HEK293 (cell line): ENCODE data around the gene AGAP1.

ENCODE experiments used
- CTCF ChIA-PET: fragments of 350-600 bp; formaldehyde crosslinking; extraction: SDS; loops from one replicate; lab custom pipeline; 2021; ENCODE audit warnings: antibody characterized with exemption; lab: Yijun Ruan, JAX
- POLR2A ChIA-PET: fragments of 300-600 bp; formaldehyde crosslinking; extraction: SDS; loops from one replicate; lab custom pipeline; 2020; ENCODE audit warnings: antibody characterized with exemption, inconsistent platforms; lab: Yijun Ruan, JAX
- H3K27ac ChIP-seq: fragments of 200-500 bp; sonication (Bioruptor generic); 2 replicates; pipeline ENCODE4 v1.5.1; 2014; ENCODE audit warnings: low read depth, low read length, control low read depth, inconsistent platforms; ENCODE audit errors: extremely low read depth
- H3K36me3 ChIP-seq, 2 experiments: fragments of 200-500 bp in 1 of 2; sonication (Bioruptor generic) in 1 of 2; 1 replicate in 1 of 2; 2 replicates in 1 of 2; pipeline ENCODE4 v1.5.1; 2014 to 2017; ENCODE audit warnings: inconsistent platforms in 2 of 2, low read length in 2 of 2; ENCODE audit not compliant: control insufficient read depth in 2 of 2, insufficient read depth in 1 of 2
- H3K4me1 ChIP-seq: fragments of 200-500 bp; sonication (Bioruptor generic); 2 replicates; pipeline ENCODE4 v1.5.1; 2014; ENCODE audit warnings: mild to moderate bottlenecking, low read length, inconsistent platforms; ENCODE audit not compliant: control insufficient read depth, insufficient read depth
- H3K4me3 ChIP-seq: 2 replicates; pipeline ENCODE4 v1.5.1; 2011; ENCODE audit warnings: low read depth, mild to moderate bottlenecking, control low read depth, low read length, moderate library complexity
- H3K9me3 ChIP-seq: fragments of 200-500 bp; sonication (Bioruptor generic); 2 replicates; pipeline ENCODE4 v1.5.1; 2014; ENCODE audit warnings: low read depth, low read length, inconsistent platforms; ENCODE audit not compliant: control insufficient read depth, insufficient read depth
- GLI2 ChIP-seq: fragments of 450-650 bp; formaldehyde crosslinking; IDR thresholded peaks from 2 replicates; pipeline ENCODE4; 2017; ENCODE audit warnings: missing biosample characterization, missing genetic modification characterization, low read depth, borderline replicate concordance
- HOXD13 ChIP-seq: sonication (generic); formaldehyde crosslinking; IDR thresholded peaks from 2 replicates; pipeline ENCODE4 v1.8.0; 2022; ENCODE audit warnings: missing genetic modification reagents, borderline replicate concordance
- KLF8 ChIP-seq: fragments of 450-650 bp; formaldehyde crosslinking; IDR thresholded peaks from 2 replicates; pipeline ENCODE4 v1.5.1; 2016; ENCODE audit warnings: missing biosample characterization, missing genetic modification characterization
- SP2 ChIP-seq: fragments of 450-650 bp; formaldehyde crosslinking; IDR thresholded peaks from 2 replicates; pipeline ENCODE4 v1.5.1; 2016; ENCODE audit warnings: missing biosample characterization, missing genetic modification characterization
- TRIM28 ChIP-seq: IDR thresholded peaks from 2 replicates; pipeline ENCODE4 v1.6.1; 2011; ENCODE audit warnings: low read length, control low read depth, borderline replicate concordance
- YY1 ChIP-seq: fragments of 450-650 bp; formaldehyde crosslinking; IDR thresholded peaks from 2 replicates; pipeline ENCODE4 v1.5.1; 2018; ENCODE audit warnings: missing biosample characterization, missing genetic modification characterization
- ZEB2 ChIP-seq: fragments of 450-650 bp; formaldehyde crosslinking; IDR thresholded peaks from 2 replicates; pipeline ENCODE4 v1.5.1; 2016; ENCODE audit warnings: missing biosample characterization, missing genetic modification characterization
- ZFP69B ChIP-seq: fragments of 450-650 bp; formaldehyde crosslinking; IDR thresholded peaks from 2 replicates; pipeline ENCODE4 v1.5.1; 2016; ENCODE audit warnings: missing biosample characterization, missing genetic modification characterization
- ZNF121 ChIP-seq: fragments of 450-650 bp; formaldehyde crosslinking; IDR thresholded peaks from 2 replicates; pipeline ENCODE4 v1.5.1; 2016; ENCODE audit warnings: missing biosample characterization, missing genetic modification characterization
- ZNF223 ChIP-seq: fragments of 450-650 bp; formaldehyde crosslinking; IDR thresholded peaks from 2 replicates; pipeline ENCODE4 v1.5.1; 2016; ENCODE audit warnings: missing biosample characterization, missing genetic modification characterization
- ZNF335 ChIP-seq: fragments of 450-650 bp; formaldehyde crosslinking; conservative IDR thresholded peaks from 2 replicates; pipeline ENCODE4 v1.5.1; 2016; ENCODE audit warnings: missing biosample characterization, missing genetic modification characterization
- ZNF404 ChIP-seq: fragments of 450-650 bp; formaldehyde crosslinking; IDR thresholded peaks from 2 replicates; pipeline ENCODE4 v1.5.1; 2017; ENCODE audit warnings: missing biosample characterization, missing genetic modification characterization
- ZNF510 ChIP-seq: fragments of 450-650 bp; formaldehyde crosslinking; IDR thresholded peaks from 2 replicates; pipeline ENCODE4 v1.5.1; 2018; ENCODE audit warnings: mild to moderate bottlenecking, missing genetic modification characterization, missing biosample characterization; ENCODE audit not compliant: insufficient replicate concordance
- ZNF561 ChIP-seq: fragments of 450-650 bp; IDR thresholded peaks from 2 replicates; pipeline ENCODE4 v1.5.1; 2018; ENCODE audit warnings: missing biosample characterization, missing genetic modification characterization, borderline replicate concordance
- ZNF621 ChIP-seq: fragments of 450-650 bp; formaldehyde crosslinking; IDR thresholded peaks from 2 replicates; pipeline ENCODE4 v1.5.1; 2017; ENCODE audit warnings: missing biosample characterization, missing genetic modification characterization
- ZNF664 ChIP-seq: fragments of 450-650 bp; formaldehyde crosslinking; IDR thresholded peaks from 2 replicates; pipeline ENCODE4 v1.5.1; 2016; ENCODE audit warnings: missing biosample characterization, missing genetic modification characterization
- ZNF747 ChIP-seq: fragments of 450-650 bp; formaldehyde crosslinking; IDR thresholded peaks from 2 replicates; pipeline ENCODE4 v1.5.1; 2016; ENCODE audit warnings: missing biosample characterization, missing genetic modification characterization
- ZSCAN23 ChIP-seq: fragments of 450-650 bp; formaldehyde crosslinking; IDR thresholded peaks from 2 replicates; pipeline ENCODE4 v1.5.1; 2016; ENCODE audit warnings: missing biosample characterization, missing genetic modification characterization
- TF ChIP-seq, protein P1 (sequence below): fragments of 450-650 bp; formaldehyde crosslinking; IDR thresholded peaks from 2 replicates; pipeline ENCODE4 v1.5.1; 2016; ENCODE audit warnings: missing biosample characterization, missing genetic modification characterization
- TF ChIP-seq, protein P2 (sequence below): fragments of 450-650 bp; IDR thresholded peaks from 2 replicates; pipeline ENCODE4 v1.5.1; 2018; ENCODE audit warnings: missing biosample characterization, missing genetic modification characterization
- TF ChIP-seq, protein P3 (sequence below): fragments of 450-650 bp; formaldehyde crosslinking; IDR thresholded peaks from 2 replicates; pipeline ENCODE4 v1.5.1; 2016; ENCODE audit warnings: missing biosample characterization, missing genetic modification characterization

Gene AGAP1

GRCh38 chr2:235575431-235575830, 81.6 kb downstream of the AGAP1 start:
- ChIA-PET CTCF (interaction anchor here (0.7 to 2.3 kb wide), 3 partner anchors 18 to 171 kb away, joined by 3 to 6 read pairs (median 5); no protein-coding TSS in a partner anchor), POLR2A (no interaction called here)
- Histone ChIP-seq H3K36me3 (no peaks in the 10 kb centered on the region), H3K27ac (no peak overlapping the region), H3K4me1 (peaks cover 3% of the 10 kb centered on the region), H3K4me3 (no peak overlapping the region), H3K9me3 (no peaks in the 10 kb centered on the region)
- TF ChIP-seq ZEB2 (tag by site-specific recombination) = no peak
- TF ChIP-seq, protein P1, sequence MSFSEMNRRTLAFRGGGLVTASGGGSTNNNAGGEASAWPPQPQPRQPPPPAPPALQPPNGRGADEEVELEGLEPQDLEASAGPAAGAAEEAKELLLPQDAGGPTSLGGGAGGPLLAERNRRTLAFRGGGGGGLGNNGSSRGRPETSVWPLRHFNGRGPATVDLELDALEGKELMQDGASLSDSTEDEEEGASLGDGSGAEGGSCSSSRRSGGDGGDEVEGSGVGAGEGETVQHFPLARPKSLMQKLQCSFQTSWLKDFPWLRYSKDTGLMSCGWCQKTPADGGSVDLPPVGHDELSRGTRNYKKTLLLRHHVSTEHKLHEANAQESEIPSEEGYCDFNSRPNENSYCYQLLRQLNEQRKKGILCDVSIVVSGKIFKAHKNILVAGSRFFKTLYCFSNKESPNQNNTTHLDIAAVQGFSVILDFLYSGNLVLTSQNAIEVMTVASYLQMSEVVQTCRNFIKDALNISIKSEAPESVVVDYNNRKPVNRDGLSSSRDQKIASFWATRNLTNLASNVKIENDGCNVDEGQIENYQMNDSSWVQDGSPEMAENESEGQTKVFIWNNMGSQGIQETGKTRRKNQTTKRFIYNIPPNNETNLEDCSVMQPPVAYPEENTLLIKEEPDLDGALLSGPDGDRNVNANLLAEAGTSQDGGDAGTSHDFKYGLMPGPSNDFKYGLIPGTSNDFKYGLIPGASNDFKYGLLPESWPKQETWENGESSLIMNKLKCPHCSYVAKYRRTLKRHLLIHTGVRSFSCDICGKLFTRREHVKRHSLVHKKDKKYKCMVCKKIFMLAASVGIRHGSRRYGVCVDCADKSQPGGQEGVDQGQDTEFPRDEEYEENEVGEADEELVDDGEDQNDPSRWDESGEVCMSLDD (tag by site-specific recombination) = no peak
- TF ChIP-seq ZNF621 (tag by site-specific recombination) = no peak
- no peak for TF ChIP-seq ZNF121 (tag by site-specific recombination)
- TF ChIP-seq ZNF335 = no peak
- no peak for TF ChIP-seq ZNF510 (tag by site-specific recombination)
- TF ChIP-seq ZNF664 = no peak
- no peak for TF ChIP-seq ZNF561 (tag by site-specific recombination)

- H3K9me3 ChIP-seq = no peaks in the 10 kb centered on the region
- no peak overlapping the region for H3K4me3 ChIP-seq
- H3K4me1 ChIP-seq = peaks cover 3% of the 10 kb centered on the region
- no peaks in the 10 kb centered on the region for H3K36me3 ChIP-seq
- POLR2A ChIA-PET = no interaction called here
- TF ChIP-seq ZNF223 (tag by site-specific recombination) (no peak), YY1 (tag by site-specific recombination) (no peak), KLF8 (no peak), ZFP69B (tag by site-specific recombination) (no peak), SP2 (no peak), ZSCAN23 (tag by site-specific recombination) (no peak), TRIM28 (no peak)
- TF ChIP-seq, protein P2, sequence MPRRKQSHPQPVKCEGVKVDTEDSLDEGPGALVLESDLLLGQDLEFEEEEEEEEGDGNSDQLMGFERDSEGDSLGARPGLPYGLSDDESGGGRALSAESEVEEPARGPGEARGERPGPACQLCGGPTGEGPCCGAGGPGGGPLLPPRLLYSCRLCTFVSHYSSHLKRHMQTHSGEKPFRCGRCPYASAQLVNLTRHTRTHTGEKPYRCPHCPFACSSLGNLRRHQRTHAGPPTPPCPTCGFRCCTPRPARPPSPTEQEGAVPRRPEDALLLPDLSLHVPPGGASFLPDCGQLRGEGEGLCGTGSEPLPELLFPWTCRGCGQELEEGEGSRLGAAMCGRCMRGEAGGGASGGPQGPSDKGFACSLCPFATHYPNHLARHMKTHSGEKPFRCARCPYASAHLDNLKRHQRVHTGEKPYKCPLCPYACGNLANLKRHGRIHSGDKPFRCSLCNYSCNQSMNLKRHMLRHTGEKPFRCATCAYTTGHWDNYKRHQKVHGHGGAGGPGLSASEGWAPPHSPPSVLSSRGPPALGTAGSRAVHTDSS (tag by site-specific recombination) = no peak
- TF ChIP-seq, all 188 proteins: peak for 0
- CTCF ChIA-PET = interaction anchor here (1.1 to 2.3 kb wide), 2 partner anchors 18 to 170 kb away, joined by 5 to 6 read pairs; no protein-coding TSS in a partner anchor
- H3K27ac ChIP-seq = no peak overlapping the region
Observed at GRCh38 chr2:235575904-235576303, 82.1 kb downstream of the AGAP1 start.

DNA sequence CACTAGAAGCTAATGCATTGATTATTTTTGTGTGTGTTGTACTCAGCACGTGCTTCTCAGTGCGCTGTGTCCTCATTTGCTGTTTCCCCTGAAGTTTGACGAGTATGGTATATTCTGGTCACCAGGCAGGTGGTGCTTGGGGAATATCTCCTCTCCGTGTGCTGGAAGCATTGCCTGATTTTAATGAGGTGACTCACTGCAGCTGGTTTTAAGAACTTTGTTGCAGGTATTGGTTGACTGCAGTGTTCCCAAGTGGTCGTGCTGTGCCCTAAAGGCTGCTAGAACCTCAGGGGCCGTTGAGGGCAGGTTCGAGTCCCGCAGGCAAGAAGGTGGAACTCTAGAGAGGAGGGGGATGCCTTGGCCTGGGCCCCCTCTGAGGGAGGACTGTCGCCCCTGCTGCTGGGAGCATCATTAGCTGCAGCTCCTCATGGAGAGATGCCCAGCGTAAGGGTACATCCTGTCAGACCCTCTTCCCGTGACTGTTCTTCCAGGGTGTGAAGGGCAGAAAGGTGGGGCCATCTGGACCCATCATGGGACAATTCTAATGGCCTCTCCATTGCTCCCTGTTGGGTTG, 82.6 kb downstream of the AGAP1 start:
- Histone ChIP-seq H3K36me3 (no peaks in the 10 kb centered on the region), H3K27ac (no peak overlapping the region), H3K4me3 (no peak overlapping the region), H3K9me3 (no peaks in the 10 kb centered on the region), H3K4me1 (peaks cover 3% of the 10 kb centered on the region)
- ChIA-PET POLR2A (no interaction called here), CTCF (interaction anchor here (1.1 to 2.3 kb wide), 2 partner anchors 17 to 170 kb away, joined by 5 to 6 read pairs; no protein-coding TSS in a partner anchor)
- TF ChIP-seq HOXD13 (CRISPR knock-in tag) (no peak), GLI2 (tag by site-specific recombination) (no peak), ZNF747 (tag by site-specific recombination) (no peak), ZNF404 (tag by site-specific recombination) (no peak)
- TF ChIP-seq, protein P3, sequence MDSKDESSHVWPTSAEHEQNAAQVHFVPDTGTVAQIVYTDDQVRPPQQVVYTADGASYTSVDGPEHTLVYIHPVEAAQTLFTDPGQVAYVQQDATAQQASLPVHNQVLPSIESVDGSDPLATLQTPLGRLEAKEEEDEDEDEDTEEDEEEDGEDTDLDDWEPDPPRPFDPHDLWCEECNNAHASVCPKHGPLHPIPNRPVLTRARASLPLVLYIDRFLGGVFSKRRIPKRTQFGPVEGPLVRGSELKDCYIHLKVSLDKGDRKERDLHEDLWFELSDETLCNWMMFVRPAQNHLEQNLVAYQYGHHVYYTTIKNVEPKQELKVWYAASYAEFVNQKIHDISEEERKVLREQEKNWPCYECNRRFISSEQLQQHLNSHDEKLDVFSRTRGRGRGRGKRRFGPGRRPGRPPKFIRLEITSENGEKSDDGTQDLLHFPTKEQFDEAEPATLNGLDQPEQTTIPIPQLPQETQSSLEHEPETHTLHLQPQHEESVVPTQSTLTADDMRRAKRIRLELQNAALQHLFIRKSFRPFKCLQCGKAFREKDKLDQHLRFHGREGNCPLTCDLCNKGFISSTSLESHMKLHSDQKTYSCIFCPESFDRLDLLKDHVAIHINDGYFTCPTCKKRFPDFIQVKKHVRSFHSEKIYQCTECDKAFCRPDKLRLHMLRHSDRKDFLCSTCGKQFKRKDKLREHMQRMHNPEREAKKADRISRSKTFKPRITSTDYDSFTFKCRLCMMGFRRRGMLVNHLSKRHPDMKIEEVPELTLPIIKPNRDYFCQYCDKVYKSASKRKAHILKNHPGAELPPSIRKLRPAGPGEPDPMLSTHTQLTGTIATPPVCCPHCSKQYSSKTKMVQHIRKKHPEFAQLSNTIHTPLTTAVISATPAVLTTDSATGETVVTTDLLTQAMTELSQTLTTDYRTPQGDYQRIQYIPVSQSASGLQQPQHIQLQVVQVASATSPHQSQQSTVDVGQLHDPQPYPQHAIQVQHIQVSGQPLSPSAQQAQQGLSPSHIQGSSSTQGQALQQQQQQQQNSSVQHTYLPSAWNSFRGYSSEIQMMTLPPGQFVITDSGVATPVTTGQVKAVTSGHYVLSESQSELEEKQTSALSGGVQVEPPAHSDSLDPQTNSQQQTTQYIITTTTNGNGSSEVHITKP = peak; percentile 66; the same call in 1 of the 2 replicates
- TF ChIP-seq, all 188 proteins: peak for 1
